PC-3 (cell line): ENCODE results near the gene RNF34.

ENCODE experiments used
- EZH2 ChIP-seq: fragments of 300-600 bp; sonication (generic); IDR thresholded peaks from one replicate; pipeline ENCODE4 v1.6.1; 2017; ENCODE audit warnings: antibody characterized with exemption, mild to moderate bottlenecking, low read length; ENCODE audit not compliant: unreplicated experiment
- TF ChIP-seq, protein P1 (sequence below): fragments of 300-600 bp; sonication (generic); conservative IDR thresholded peaks from 2 replicates; pipeline ENCODE4 v1.5.1; 2017; ENCODE audit warnings: antibody characterized with exemption, low read depth, mild to moderate bottlenecking, low read length

GRCh38 chr12:121373755-121374154 lies 26.2 kb upstream of the RNF34 start:
- TF ChIP-seq, protein P1, sequence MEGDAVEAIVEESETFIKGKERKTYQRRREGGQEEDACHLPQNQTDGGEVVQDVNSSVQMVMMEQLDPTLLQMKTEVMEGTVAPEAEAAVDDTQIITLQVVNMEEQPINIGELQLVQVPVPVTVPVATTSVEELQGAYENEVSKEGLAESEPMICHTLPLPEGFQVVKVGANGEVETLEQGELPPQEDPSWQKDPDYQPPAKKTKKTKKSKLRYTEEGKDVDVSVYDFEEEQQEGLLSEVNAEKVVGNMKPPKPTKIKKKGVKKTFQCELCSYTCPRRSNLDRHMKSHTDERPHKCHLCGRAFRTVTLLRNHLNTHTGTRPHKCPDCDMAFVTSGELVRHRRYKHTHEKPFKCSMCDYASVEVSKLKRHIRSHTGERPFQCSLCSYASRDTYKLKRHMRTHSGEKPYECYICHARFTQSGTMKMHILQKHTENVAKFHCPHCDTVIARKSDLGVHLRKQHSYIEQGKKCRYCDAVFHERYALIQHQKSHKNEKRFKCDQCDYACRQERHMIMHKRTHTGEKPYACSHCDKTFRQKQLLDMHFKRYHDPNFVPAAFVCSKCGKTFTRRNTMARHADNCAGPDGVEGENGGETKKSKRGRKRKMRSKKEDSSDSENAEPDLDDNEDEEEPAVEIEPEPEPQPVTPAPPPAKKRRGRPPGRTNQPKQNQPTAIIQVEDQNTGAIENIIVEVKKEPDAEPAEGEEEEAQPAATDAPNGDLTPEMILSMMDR: no peak
- TF ChIP-seq EZH2: no peak
